Head of caudate nucleus (tissue), 42 donors: ENCODE data around the gene ASB7.

Experiments used
- DNase-seq, 42 donors: peaks; one replicate each; pipeline versions ENCODE4 v3.0.0 to v3.0.0-alpha.2; 2020 to 2021; ENCODE audit warnings: mixed read lengths in 7 of 42
- intact Hi-C: fragments of 100-400 bp; cut with DNase I; formaldehyde crosslinking; loops from one replicate; pipeline ENCODE4 v1.15.0; 2022

The ASB7 gene

DNA sequence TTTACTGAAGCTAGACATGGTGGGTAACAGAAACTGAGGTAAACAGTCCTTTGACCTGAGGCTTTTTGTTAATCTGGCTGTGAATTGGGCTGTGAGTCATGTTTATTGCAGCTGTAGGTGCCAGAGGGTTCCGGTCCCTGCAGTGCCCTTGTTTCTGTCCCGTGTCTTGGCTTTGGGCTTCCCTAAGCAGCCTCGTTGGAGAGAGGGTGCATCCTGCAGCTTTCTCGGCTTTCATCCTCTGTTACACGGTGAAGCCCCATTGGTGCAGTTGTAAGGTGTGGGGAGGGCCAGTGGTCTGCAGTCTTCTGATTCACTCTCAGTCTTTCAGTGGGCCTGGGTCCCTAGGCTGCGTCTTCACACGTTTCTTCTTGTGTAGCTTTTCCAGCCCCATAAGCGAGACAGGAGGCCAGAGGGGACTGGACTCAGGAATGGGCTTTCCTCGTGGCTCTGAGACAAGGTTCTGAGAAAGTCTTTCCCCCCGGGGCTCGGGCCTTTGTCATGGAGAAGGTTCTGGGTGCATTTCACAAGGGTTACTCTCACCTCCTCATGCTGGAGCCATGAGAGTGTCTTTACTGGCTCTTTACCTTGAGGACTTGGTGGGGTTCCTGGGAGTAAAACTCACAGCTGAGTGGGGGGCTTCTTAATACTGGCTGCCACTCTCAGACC is 33.1 kb downstream of the ASB7 start:
- no peak for DNase-seq
- intact Hi-C loops: no loop called here

- DNase-seq: no peak
Observed at GRCh38 chr15:100638177-100638730, 35.9 kb downstream of the ASB7 start.

GRCh38 chr15:100642213-100642949 is 40.0 kb downstream of the ASB7 start:
- intact Hi-C loops: no loop called here
- no peak for DNase-seq

More at GRCh38 chr15:100638177-100638730, 35.9 kb downstream of the ASB7 start:
- intact Hi-C loops: no loop called here

GRCh38 chr15:100642950-100643338 is 40.6 kb downstream of the ASB7 start:
- intact Hi-C loops: no loop called here
- DNase-seq: no peak

- no peak for DNase-seq
- intact Hi-C loops: no loop called here
Observed at GRCh38 chr15:100645671-100646070, 43.3 kb downstream of the ASB7 start.

DNA sequence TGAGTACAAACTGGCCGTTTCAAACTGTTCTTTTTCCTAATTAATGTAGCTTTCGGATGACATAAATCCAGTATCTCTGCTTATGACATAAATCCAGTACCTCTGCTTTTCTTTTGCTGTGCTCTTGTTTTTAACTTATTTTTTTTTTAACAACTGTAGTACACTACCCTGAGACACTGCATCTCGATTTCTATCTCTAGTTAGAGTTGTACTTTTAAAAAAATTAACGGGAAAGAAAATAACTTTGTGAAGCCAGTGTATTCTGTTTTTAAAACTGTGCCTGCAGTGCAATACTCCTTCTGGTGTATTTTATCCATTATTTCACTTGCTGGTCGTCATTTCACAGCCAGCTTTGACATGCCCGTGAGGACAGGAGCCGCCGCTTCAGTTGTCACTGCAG is 46.6 kb downstream of the ASB7 start:
- no peak for DNase-seq
- intact Hi-C loops: no loop called here

GRCh38 chr15:100650685-100651084 is 48.3 kb downstream of the ASB7 start:
- peak in 1 of 42 donors; percentile 32 for DNase-seq

GRCh38 chr15:100651253-100651652 is 48.9 kb downstream of the ASB7 start:
- intact Hi-C loops: no loop called here
- no peak for DNase-seq

More at GRCh38 chr15:100650685-100651084, 48.3 kb downstream of the ASB7 start:
- intact Hi-C loops: no loop called here

- DNase-seq: no peak
- intact Hi-C loops: no loop called here
Observed at GRCh38 chr15:100652116-100652515, 49.7 kb downstream of the ASB7 start.

GRCh38 chr15:100653608-100654007 is 51.2 kb downstream of the ASB7 start:
- intact Hi-C loops: no loop called here

GRCh38 chr15:100658895-100659294 is 56.5 kb downstream of the ASB7 start:
- intact Hi-C loops: no loop called here
- no peak for DNase-seq

More at GRCh38 chr15:100653608-100654007, 51.2 kb downstream of the ASB7 start:
- no peak for DNase-seq

GRCh38 chr15:100661156-100661555 is 58.8 kb downstream of the ASB7 start:
- peak in 2 of 42 donors; percentile 29 to 38 for DNase-seq
- intact Hi-C loops: no loop called here

DNA sequence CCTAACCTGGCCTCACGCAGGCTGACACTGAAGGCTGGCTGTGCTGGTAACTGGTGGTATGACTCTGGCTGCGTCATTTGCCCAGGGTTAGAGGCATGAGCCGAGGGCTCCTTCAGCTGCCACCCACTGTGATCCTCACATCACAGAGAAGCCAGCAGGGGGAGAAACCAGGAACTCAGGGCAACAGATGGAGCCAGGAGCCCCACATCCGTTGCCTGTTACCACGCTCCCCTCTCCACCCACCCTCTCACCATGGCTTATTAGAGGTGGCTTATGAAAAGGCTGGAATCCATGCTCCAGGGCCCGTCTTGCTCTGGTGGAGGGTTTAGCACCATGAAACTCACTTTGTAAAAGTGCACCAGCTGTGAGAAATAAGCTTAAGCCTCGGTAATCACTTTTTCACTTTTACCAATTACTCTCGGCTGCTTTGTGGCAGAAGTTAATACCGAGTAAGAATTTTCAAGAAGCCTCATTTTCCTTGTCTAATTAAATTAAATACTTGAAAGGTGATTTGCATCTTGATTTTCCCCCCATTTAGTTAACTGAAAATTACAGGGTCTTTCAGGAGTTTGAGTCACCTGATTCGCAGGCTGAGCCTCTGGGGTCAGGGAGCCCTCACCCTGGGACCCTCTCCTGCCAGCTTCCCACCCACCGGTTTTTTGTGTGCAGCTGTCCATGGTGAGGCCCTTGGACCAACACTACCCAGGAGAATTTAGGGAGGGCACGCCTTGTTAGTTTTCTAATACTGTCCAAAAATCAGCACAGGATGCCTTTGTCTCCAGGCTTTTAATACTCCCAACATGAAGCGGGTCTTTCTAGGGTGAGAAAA is 60.9 kb downstream of the ASB7 start:
- peak in 1 of 42 donors; percentile 25 for DNase-seq
- intact Hi-C loops: no loop called here

- no peak for DNase-seq
- intact Hi-C loops: no loop called here
Observed at GRCh38 chr15:100663915-100664281, 61.5 kb downstream of the ASB7 start.

DNA sequence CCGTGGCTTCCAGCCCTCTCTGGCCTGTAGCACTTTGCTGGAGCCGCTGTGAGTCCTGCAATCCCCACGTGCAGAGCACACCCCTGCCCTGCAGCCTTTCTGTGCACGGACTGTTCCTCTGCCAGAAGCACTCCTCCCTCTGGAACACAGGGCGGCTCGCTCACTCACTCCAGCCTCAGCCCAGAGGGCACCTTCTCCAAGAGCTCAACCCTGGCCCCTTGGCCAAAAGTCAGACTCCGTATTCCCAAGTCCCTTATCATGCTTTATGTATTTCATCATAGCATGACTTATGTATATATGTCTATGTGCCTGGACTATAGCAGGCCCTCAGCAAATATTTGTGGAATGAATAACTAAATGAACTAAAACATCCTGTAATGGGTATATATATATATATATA is 63.2 kb downstream of the ASB7 start:
- no peak for DNase-seq
- intact Hi-C loops: no loop called here

- intact Hi-C loops: no loop called here
- DNase-seq: peak in 1 of 42 donors; percentile 19
Observed at GRCh38 chr15:100667405-100668347, 65.3 kb downstream of the ASB7 start.

- DNase-seq: no peak
- intact Hi-C loops: no loop called here
Observed at GRCh38 chr15:100668348-100668745, 66.0 kb downstream of the ASB7 start.

GRCh38 chr15:100669260-100669659 is 66.9 kb downstream of the ASB7 start:
- intact Hi-C loops: no loop called here
- DNase-seq: no peak
